H1 (cell line): ENCODE results near the gene TUBGCP6. TPM values are rescaled to one million over a fixed set of nuclear protein-coding genes. Genes with fewer than 3 reads are reported as not detected.

Experiments used
- CTCF ChIA-PET: fragments of 300-600 bp; sonication (Branson Sonifier 250); formaldehyde crosslinking; loops from one replicate; lab custom pipeline; 2021; ENCODE audit not compliant: partially characterized antibody; lab: Charles Lee
- POLR2A ChIA-PET: fragments of 300-600 bp; sonication (Branson Sonifier 250); formaldehyde crosslinking; loops from one replicate; lab custom pipeline; 2021; ENCODE audit warnings: inconsistent platforms; ENCODE audit not compliant: partially characterized antibody; lab: Charles Lee
- DNase-seq, 2 experiments: peaks; one replicate each; pipeline versions ENCODE4 v3.0.0 to v3.0.0-alpha.2; 2010 to 2022; ENCODE audit warnings: low spot score in 2 of 2, low read depth in 1 of 2, mixed read lengths in 1 of 2
- FAIRE-seq: peaks from 2 replicates; lab custom pipeline; 2011; peaks lifted over from hg19 to GRCh38; lab: Jason Lieb, UNC
- H2AFZ ChIP-seq: 2 replicates; pipeline ENCODE4 v1.8.1; 2012; ENCODE audit warnings: low read length, inconsistent platforms
- H2AK5ac ChIP-seq: 2 replicates; pipeline ENCODE4 v1.6.1; 2013; ENCODE audit warnings: low read depth, low read length
- H2BK120ac ChIP-seq: replicated peaks from 2 replicates; pipeline ENCODE3; 2013; ENCODE audit warnings: low read depth, low read length, inconsistent platforms
- H2BK12ac ChIP-seq: 2 replicates; pipeline ENCODE4 v1.6.1; 2013; ENCODE audit warnings: low read depth, low read length
- H2BK15ac ChIP-seq: 2 replicates; pipeline ENCODE4 v1.6.1; 2013; ENCODE audit warnings: low read length
- H2BK20ac ChIP-seq: 2 replicates; pipeline ENCODE4 v1.6.1; 2013; ENCODE audit warnings: low read length
- H2BK5ac ChIP-seq: 2 replicates; pipeline ENCODE4 v1.6.1; 2013; ENCODE audit warnings: low read depth, low read length
- H3K14ac ChIP-seq: 2 replicates; pipeline ENCODE4 v1.6.1; 2013; ENCODE audit warnings: inconsistent platforms; ENCODE audit not compliant: insufficient read length
- H3K18ac ChIP-seq: 2 replicates; pipeline ENCODE4 v1.6.1; 2013; ENCODE audit warnings: low read length; ENCODE audit errors: extremely low read depth
- H3K23ac ChIP-seq: 2 replicates; pipeline ENCODE4 v1.6.1; 2013; ENCODE audit warnings: inconsistent platforms; ENCODE audit not compliant: insufficient read length
- H3K23me2 ChIP-seq: 2 replicates; pipeline ENCODE4 v1.6.1; 2013; ENCODE audit warnings: low read depth, low read length
- H3K27ac ChIP-seq: 2 replicates; pipeline ENCODE4 v1.6.1; 2011; ENCODE audit warnings: low read depth, low read length, inconsistent platforms
- H3K27me3 ChIP-seq, 4 experiments: replicated peaks in 1 of 4; 1 replicate in 1 of 4; 2 replicates in 3 of 4; pipeline versions ENCODE4 v1.6.1 to v1.8.1; 2011 to 2013; ENCODE audit warnings: low read length in 3 of 4, mild to moderate bottlenecking in 3 of 4, inconsistent platforms in 2 of 4, mixed read lengths in 2 of 4, moderate library complexity in 1 of 4; ENCODE audit not compliant: control insufficient read depth in 3 of 4, insufficient read depth in 3 of 4; ENCODE audit errors: extremely low read depth in 1 of 4
- H3K36me3 ChIP-seq, 4 experiments: 2 replicates each; pipeline versions ENCODE4 v1.6.1 to v1.8.1; 2011 to 2013; ENCODE audit warnings: mild to moderate bottlenecking in 4 of 4, low read length in 3 of 4, moderate library complexity in 2 of 4, control low read depth in 1 of 4, inconsistent platforms in 1 of 4; ENCODE audit not compliant: insufficient read depth in 4 of 4, control insufficient read depth in 2 of 4
- H3K4ac ChIP-seq: replicated peaks from 2 replicates; pipeline ENCODE3; 2013; ENCODE audit warnings: low read length, low read depth, mixed read lengths, inconsistent platforms; ENCODE audit not compliant: insufficient read length
- H3K4me1 ChIP-seq, 4 experiments: replicated peaks in 1 of 4; 1 replicate in 1 of 4; 2 replicates in 3 of 4; pipeline versions ENCODE4 v1.6.1 to v1.8.1; 2011 to 2013; ENCODE audit warnings: low read length in 3 of 4, inconsistent platforms in 2 of 4, mixed read lengths in 1 of 4; ENCODE audit not compliant: insufficient read depth in 4 of 4, control insufficient read depth in 3 of 4
- H3K4me2 ChIP-seq, 2 experiments: 2 replicates each; pipeline versions ENCODE4 v1.6.1 to v1.8.1; 2011 to 2013; ENCODE audit warnings: low read depth in 2 of 2, low read length in 2 of 2, control low read depth in 1 of 2, inconsistent platforms in 1 of 2, mild to moderate bottlenecking in 1 of 2; ENCODE audit not compliant: insufficient read depth in 1 of 2
- H3K4me3 ChIP-seq, 4 experiments: fragments of 200-600, 300-600 bp in 1 of 4; sonication (generic), shearing (Covaris generic), sonication (Bioruptor Twin) in 1 of 4; 2 replicates each; pipeline versions ENCODE4 v1.5.1 to v1.8.1; 2011 to 2016; ENCODE audit warnings: low read length in 4 of 4, low read depth in 3 of 4, control low read depth in 2 of 4, inconsistent platforms in 2 of 4, mild to moderate bottlenecking in 2 of 4, mixed read lengths in 1 of 4, moderate library complexity in 1 of 4; ENCODE audit not compliant: insufficient read depth in 2 of 4; ENCODE audit errors: extremely low read depth in 1 of 4
- H3K56ac ChIP-seq: replicated peaks from 2 replicates; pipeline ENCODE3; 2013; ENCODE audit warnings: low read depth, mild to moderate bottlenecking, mixed read lengths, low read length, inconsistent platforms; ENCODE audit not compliant: insufficient read length
- H3K79me1 ChIP-seq: 2 replicates; pipeline ENCODE4 v1.6.1; 2013; ENCODE audit warnings: low read depth, low read length, control low read depth
- H3K79me2 ChIP-seq, 2 experiments: 2 replicates each; pipeline versions ENCODE4 v1.6.1 to v1.8.1; 2012 to 2013; ENCODE audit warnings: low read length in 2 of 2, mild to moderate bottlenecking in 2 of 2, inconsistent platforms in 1 of 2; ENCODE audit not compliant: insufficient read depth in 2 of 2, control insufficient read depth in 1 of 2
- H3K9ac ChIP-seq, 4 experiments: replicated peaks in 1 of 4; 1 replicate in 1 of 4; 2 replicates in 3 of 4; pipeline versions ENCODE4 v1.6.1 to v1.8.1; 2011 to 2013; ENCODE audit warnings: low read depth in 3 of 4, low read length in 3 of 4, control low read depth in 2 of 4, mild to moderate bottlenecking in 2 of 4, moderate library complexity in 2 of 4, inconsistent platforms in 1 of 4; ENCODE audit errors: extremely low read depth in 1 of 4
- H3K9me3 ChIP-seq, 2 experiments: 2 replicates each; pipeline versions ENCODE4 v1.6.1 to v1.8.1; 2012 to 2013; ENCODE audit warnings: mild to moderate bottlenecking in 2 of 2, moderate library complexity in 2 of 2, control low read depth in 1 of 2, inconsistent platforms in 1 of 2, low read depth in 1 of 2, low read length in 1 of 2, mixed read lengths in 1 of 2; ENCODE audit not compliant: insufficient read depth in 2 of 2
- H4K20me1 ChIP-seq, 2 experiments: replicated peaks in 1 of 2; 2 replicates each; pipeline versions ENCODE3 to v1.8.1; 2011 to 2013; ENCODE audit warnings: inconsistent platforms in 2 of 2, low read length in 2 of 2, mild to moderate bottlenecking in 1 of 2; ENCODE audit not compliant: insufficient read depth in 2 of 2, control insufficient read depth in 1 of 2
- H4K5ac ChIP-seq: 2 replicates; pipeline ENCODE4 v1.6.1; 2013; ENCODE audit warnings: low read length, low read depth, mixed read lengths, inconsistent platforms; ENCODE audit not compliant: insufficient read length
- H4K8ac ChIP-seq: 2 replicates; pipeline ENCODE4 v1.8.0; 2013; ENCODE audit warnings: mild to moderate bottlenecking, moderate library complexity, low read length, inconsistent platforms; ENCODE audit not compliant: insufficient read depth; ENCODE audit errors: extremely low read depth
- H4K91ac ChIP-seq: replicated peaks from 2 replicates; pipeline ENCODE3; 2013; ENCODE audit warnings: low read length, mixed read lengths, inconsistent platforms; ENCODE audit not compliant: insufficient read length
- BACH1 ChIP-seq: IDR thresholded peaks from 2 replicates; pipeline ENCODE4 v1.6.1; 2012; ENCODE audit warnings: low read length, improper control_type of control experiment
- CEBPB ChIP-seq: IDR thresholded peaks from 2 replicates; pipeline ENCODE4 v1.6.1; 2012; ENCODE audit warnings: low read depth, low read length
- CTBP2 ChIP-seq: IDR thresholded peaks from 2 replicates; pipeline ENCODE4 v1.7.0; 2011; ENCODE audit warnings: borderline replicate concordance, mild to moderate bottlenecking, moderate library complexity, mixed read lengths, low read length; ENCODE audit not compliant: insufficient read depth, insufficient read length
- EP300 ChIP-seq, 2 experiments: IDR thresholded peaks; 1 replicate in 1 of 2; 2 replicates in 1 of 2; pipeline ENCODE4 v1.6.1; 2011 to 2012; ENCODE audit warnings: low read depth in 2 of 2, low read length in 2 of 2, mild to moderate bottlenecking in 2 of 2, borderline replicate concordance in 1 of 2, inconsistent platforms in 1 of 2, moderate library complexity in 1 of 2
- GABPA ChIP-seq: IDR thresholded peaks from 2 replicates; pipeline ENCODE4 v1.6.1; 2011; ENCODE audit warnings: mild to moderate bottlenecking, low read length, moderate library complexity, borderline replicate concordance; ENCODE audit not compliant: insufficient read depth
- JUND ChIP-seq: IDR thresholded peaks from 2 replicates; pipeline ENCODE4 v1.6.1; 2011; ENCODE audit warnings: mild to moderate bottlenecking, improper control_type of control experiment, low read length
- KDM5A ChIP-seq: fragments of 200-600 bp; IDR thresholded peaks from 2 replicates; pipeline ENCODE4 v1.7.1; 2012; ENCODE audit warnings: mild to moderate bottlenecking, low read length, inconsistent platforms, mixed read lengths
- PHF8 ChIP-seq: fragments of 200-600 bp; sonication (generic); conservative IDR thresholded peaks from 2 replicates; pipeline ENCODE4 v1.7.1; 2012; ENCODE audit warnings: low read depth, mild to moderate bottlenecking, inconsistent platforms, low read length, moderate library complexity
- POLR2A ChIP-seq, 2 experiments: IDR thresholded peaks; 1 replicate in 1 of 2; 2 replicates in 1 of 2; pipeline ENCODE4 v1.6.1; 2011; ENCODE audit warnings: low read depth in 2 of 2, low read length in 2 of 2, mild to moderate bottlenecking in 2 of 2; ENCODE audit errors: control extremely low read depth in 1 of 2
- RAD21 ChIP-seq, 2 experiments: IDR thresholded peaks in 1 of 2; conservative IDR thresholded peaks in 1 of 2; 2 replicates each; pipeline ENCODE4 v1.6.1; 2011; ENCODE audit warnings: low read depth in 2 of 2, low read length in 2 of 2, improper control_type of control experiment in 1 of 2, inconsistent platforms in 1 of 2, mild to moderate bottlenecking in 1 of 2, moderate library complexity in 1 of 2
- SIN3A ChIP-seq, 2 experiments: IDR thresholded peaks in 1 of 2; conservative IDR thresholded peaks in 1 of 2; 2 replicates each; pipeline ENCODE4 v1.6.1; 2011 to 2012; ENCODE audit warnings: low read length in 2 of 2, improper control_type of control experiment in 1 of 2, low read depth in 1 of 2, mild to moderate bottlenecking in 1 of 2
- SIRT6 ChIP-seq: IDR thresholded peaks from one replicate; pipeline ENCODE4 v1.7.1; 2012; ENCODE audit warnings: low read length, inconsistent platforms
- TAF7 ChIP-seq: optimal IDR thresholded peaks from 2 replicates; pipeline ENCODE3; 2011; ENCODE audit warnings: low read depth, mild to moderate bottlenecking, inconsistent platforms, low read length, moderate library complexity, borderline replicate concordance
- WGBS, 2 experiments: shearing (Covaris generic) in 1 of 2; methylation state at CpG; one replicate each; pipeline versions ENCODE4 v1.1.6 to v1.1.7; 2013 to 2015; ENCODE audit warnings: low lambda C conversion rate in 2 of 2, mixed read lengths in 2 of 2, inconsistent platforms in 1 of 2, low coverage in 1 of 2, missing lambda C conversion rate in 1 of 2; ENCODE audit not compliant: insufficient replicate concordance in 2 of 2, insufficient coverage in 1 of 2, insufficient read length in 1 of 2; ENCODE audit errors: extremely low coverage in 1 of 2, missing lambda C conversion rate in 1 of 2; 5-methylcytosine and 5-hydroxymethylcytosine counted together
- polyA plus RNA-seq, 7 experiments: library from polyadenylated mRNA; depleted of rRNA in 3 of 7; stranded (reverse) in 5 of 7; unstranded in 2 of 7; fragments of >200 nt in 5 of 7; fragments of 200-250 nt in 2 of 7; gene quantifications; 1 replicate in 5 of 7; 2 replicates in 1 of 7; 4 replicates in 1 of 7; pipeline versions ENCODE4 v1.2.1 to v1.2.3, GENCODE V29; 2011 to 2013; ENCODE audit warnings: missing spikeins in 2 of 7, mixed read lengths in 2 of 7
- total RNA-seq: library from RNA; stranded (reverse); fragmentation: NEBNext Ultra II Directional; extraction: Animal tissue kit (Norgen Biotek cat#: 25700); gene quantifications from 2 replicates; pipeline ENCODE4 v1.2.1, GENCODE V29; 2021

Gene TUBGCP6
- total and polyA plus RNA-seq, 2 of the 8 experiments (the other 6 are each of a cell fraction or from before 2014, with no cell fraction given) = 24.2 to 24.7 TPM

- Histone ChIP-seq H3K27ac (no peak overlapping the region), H3K79me2 (peaks cover 0 to 11% of the 10 kb centered on the region in 2 experiments; a peak in 1 of 4 replicates), H3K9me3 (no peaks in the 10 kb centered on the region), H3K4me3 (no peak overlapping the region), H3K4me2 (no peak overlapping the region), H2BK120ac (no peak overlapping the region), H2AFZ (no peak overlapping the region), H3K4ac (no peak overlapping the region), H2BK5ac (no peak overlapping the region), H3K36me3 (peaks cover 6 to 35% (median 12%) of the 10 kb centered on the region in 4 experiments; a peak in 6 of 8 replicates), H4K20me1 (peaks cover 0 to 16% of the 10 kb centered on the region in 2 experiments), H3K4me1 (peaks cover 0 to 7% (median 5%) of the 10 kb centered on the region in 4 experiments; a peak in 6 of 7 replicates), H2BK15ac (no peak overlapping the region), H3K9ac (no peak overlapping the region), H3K56ac (no peak overlapping the region), H3K23me2 (peaks cover 13% of the 10 kb centered on the region; the same call in 1 of the 2 replicates), H4K91ac (no peak overlapping the region), H3K18ac (no peak overlapping the region), H4K5ac (no peak overlapping the region), H2BK20ac (no peak overlapping the region), H2BK12ac (no peak overlapping the region), H3K23ac (no peak overlapping the region), H3K79me1 (no peaks in the 10 kb centered on the region; the same call in 1 of the 2 replicates), H2AK5ac (no peak overlapping the region), H3K14ac (no peak overlapping the region), H3K27me3 (no peaks in the 10 kb centered on the region), H4K8ac (no peak overlapping the region)
- DNase-seq = no peak
- 97% methylated on average over 14 of the region's 16 CpGs; no CpG with 5 or more reads in 1 of the 2 experiments for WGBS, 2 experiments
- ChIA-PET POLR2A (interaction anchor here (0.7 to 1.5 kb wide), 2 partner anchors 10 to 11 kb away, joined by 3 to 4 read pairs; no protein-coding TSS in a partner anchor), CTCF (interaction anchor here (0.7 to 1.0 kb wide), 2 partner anchors 8 to 50 kb away, joined by 3 read pairs; no protein-coding TSS in a partner anchor)
- TF ChIP-seq RAD21 (IDR thresholded peaks at IDR 0.05 in 1 of 2, conservative IDR thresholded peaks at IDR 0.05 in 1 of 2; ENCODE audit: low read depth in 2 of 2, low read length in 2 of 2) (no peak), POLR2A (IDR thresholded peaks at IDR 0.05; ENCODE audit: control extremely low read depth in 1 of 2, low read depth in 2 of 2, low read length in 2 of 2) (no peak), GABPA (no peak), TAF7 (no peak), SIN3A (conservative IDR thresholded peaks at IDR 0.05 in 1 of 2, IDR thresholded peaks at IDR 0.05 in 1 of 2; ENCODE audit: low read depth in 1 of 2, low read length in 2 of 2) (no peak), CEBPB (no peak), JUND (no peak), PHF8 (no peak), BACH1 (no peak), SIRT6 (no peak), EP300 (IDR thresholded peaks at IDR 0.05; ENCODE audit: borderline replicate concordance in 1 of 2, low read depth in 2 of 2, low read length in 2 of 2) (no peak), KDM5A (no peak), CTBP2 (no peak)
- no peak for FAIRE-seq
Measured at GRCh38 chr22:50198624-50199017, 46.2 kb downstream of the TUBGCP6 start.
